NCI-H446 (cell line): ENCODE measurements around the gene TBC1D10B.
A peak's percentile ranks its signal among the peaks of the same experiment; 100 is the strongest.
"Not testable (repeated sequence)": the region's sequence is repeated elsewhere in the genome, so short reads cannot be mapped to it uniquely, and the experiment has no call there.

Experiments used
- DNase-seq, 2 experiments: peaks; one replicate each; lab custom pipeline; 2025; lab: John Stamatoyannopoulos, UW

The TBC1D10B gene

GRCh38 chr16:30355144-30355953, 14.9 kb downstream of the TBC1D10B start, which contains the start of gene CD2BP2:
CD2BP2 (minus strand) TSS chr16:30355308; CDS start chr16:30354681, 627 bp downstream.
- peak; percentile 95 to 98 for DNase-seq

- DNase-seq, result no peak
Observed at GRCh38 chr16:30354423-30355143, 15.7 kb downstream of the TBC1D10B start.

DNA sequence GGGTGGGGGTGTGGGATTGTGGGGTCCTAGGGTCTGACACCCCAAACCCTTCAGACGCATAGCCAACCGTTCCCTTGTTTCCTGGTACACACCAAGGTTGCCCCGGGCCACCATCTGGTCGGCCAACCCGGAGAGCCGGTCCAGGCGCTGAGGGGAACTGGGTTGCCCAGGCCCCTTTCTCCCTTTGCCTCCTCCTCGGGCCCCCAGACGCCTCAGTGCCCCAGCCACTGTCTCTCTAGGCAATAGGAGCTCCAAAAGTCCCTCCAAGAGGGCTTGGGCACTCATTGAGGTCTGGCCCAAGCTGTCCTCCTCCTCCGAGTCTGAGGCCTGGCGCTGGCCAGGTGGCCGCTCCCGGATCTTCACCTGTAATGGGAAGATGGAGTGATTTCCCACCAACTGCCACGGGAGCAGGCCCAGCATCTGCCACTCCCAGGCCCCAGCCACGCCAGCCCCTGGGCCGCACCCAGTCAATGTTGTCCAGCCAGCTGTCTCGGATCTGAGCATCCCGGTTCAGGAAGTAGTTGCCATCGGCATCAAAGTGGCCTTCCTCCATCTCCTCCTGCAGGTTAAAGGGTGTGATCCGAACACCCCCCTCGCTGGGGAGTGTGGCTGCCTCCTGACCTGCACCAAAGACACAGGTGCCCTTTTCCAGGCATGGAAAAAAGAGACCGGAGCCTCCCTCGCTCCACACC, 16.7 kb downstream of the TBC1D10B start:
- DNase-seq, result no peak

GRCh38 chr16:30352488-30353401, 17.5 kb downstream of the TBC1D10B start:
- DNase-seq, result no peak

DNA sequence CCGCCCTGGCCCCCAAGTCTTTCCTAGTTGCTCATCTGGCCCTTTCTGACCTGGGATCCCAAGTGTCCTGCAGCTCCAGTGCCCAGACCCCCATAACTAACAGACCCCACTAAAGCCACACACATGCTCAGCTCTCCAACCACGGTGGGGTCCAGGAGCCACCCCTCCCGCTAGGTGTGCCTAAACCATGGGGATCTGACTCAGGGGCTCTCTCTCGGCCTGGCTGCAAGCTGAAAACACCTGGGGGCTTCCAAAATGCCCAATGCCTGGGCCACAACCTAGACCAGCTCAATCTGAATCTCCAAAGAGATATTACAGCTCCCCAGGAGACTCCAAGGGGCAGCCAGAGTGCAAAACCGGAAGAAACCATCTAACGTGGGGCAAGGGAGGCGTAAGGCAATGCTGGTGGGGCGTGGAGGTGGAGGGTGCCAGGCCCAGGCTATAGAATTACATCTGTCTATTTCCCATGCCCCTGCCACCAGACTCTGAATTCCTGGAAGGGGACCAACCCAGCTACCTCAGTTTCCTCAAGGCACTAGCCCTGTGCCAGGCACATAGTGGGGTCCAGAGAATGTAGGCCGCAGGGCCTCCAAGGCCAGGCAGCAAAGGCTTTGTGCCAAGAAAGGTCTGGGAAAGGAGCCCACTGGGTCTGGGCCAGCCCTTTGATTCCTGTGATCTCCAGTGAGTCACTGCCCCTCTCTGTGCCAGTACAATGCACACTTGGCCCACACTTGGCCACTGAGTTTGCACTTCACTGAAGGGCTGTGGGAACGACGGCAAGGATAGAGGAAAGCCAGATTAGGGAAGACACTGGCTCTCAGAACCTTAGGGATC, 18.5 kb downstream of the TBC1D10B start:
- peak; percentile 75 to 92 for DNase-seq

DNA sequence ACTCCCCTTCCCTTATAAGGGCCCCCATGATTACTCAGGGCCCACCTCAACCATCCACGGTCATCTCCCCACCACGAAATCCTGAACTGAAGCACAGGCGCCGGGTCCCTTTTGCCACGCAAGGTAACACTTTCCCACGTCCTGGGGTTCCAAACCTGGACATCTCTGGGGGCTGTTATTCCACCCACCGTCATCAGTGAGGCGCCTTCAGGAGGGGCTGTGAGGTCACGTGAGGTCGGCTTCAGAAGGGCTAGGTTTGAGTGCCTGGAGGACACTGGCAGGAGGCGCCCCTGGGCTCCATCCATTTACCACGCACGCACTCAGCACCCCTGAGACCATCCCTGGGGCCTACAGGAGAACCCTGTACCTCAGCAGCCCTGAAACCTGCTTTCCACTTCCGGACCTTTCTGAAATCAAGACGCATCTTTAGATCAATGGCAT, 19.3 kb downstream of the TBC1D10B start:
- no peak for DNase-seq

GRCh38 chr16:30350134-30350871, 20.0 kb downstream of the TBC1D10B start:
- DNase-seq, result no peak

GRCh38 chr16:30349675-30350074, 20.6 kb downstream of the TBC1D10B start:
- no peak for DNase-seq

DNA sequence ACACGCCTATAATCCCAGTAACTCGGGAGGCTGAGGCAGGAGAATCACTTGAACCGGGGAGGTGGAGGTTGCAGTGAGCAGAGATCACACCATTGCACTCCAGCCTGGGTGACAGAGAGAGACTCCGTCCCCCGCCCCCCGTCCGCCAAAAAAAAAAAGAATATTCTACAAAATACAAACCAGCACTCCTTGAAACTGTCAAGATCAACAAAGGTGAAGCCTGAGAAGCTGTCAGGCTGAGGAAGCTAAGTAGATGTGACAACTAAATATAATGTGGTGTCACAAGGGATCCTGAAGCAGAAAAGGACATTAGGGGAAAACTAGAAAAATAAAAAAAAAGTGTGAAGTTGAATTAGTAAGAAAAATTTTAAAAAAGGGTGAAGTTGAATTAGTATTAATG, 21.4 kb downstream of the TBC1D10B start:
- DNase-seq, result no peak

DNA sequence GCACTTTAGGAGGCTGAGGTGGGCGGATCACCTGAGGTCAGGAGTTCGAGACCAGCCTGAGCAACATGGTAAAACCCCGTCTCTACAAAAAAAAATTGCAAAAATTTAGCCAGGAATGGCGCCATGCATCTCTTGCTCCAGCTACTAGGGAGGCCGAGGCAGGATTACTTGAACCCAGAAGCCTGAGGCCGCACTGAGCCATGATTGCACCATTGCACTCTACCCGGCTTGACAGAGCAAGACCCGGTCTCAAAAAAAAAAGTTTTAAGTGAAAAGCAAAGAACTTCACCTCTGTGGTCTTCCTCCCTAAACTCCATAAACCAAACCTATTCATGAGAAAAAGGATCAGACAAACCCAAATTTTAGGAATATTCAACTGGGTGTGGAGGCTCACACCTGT, 22.2 kb downstream of the TBC1D10B start:
- no peak for DNase-seq

DNA sequence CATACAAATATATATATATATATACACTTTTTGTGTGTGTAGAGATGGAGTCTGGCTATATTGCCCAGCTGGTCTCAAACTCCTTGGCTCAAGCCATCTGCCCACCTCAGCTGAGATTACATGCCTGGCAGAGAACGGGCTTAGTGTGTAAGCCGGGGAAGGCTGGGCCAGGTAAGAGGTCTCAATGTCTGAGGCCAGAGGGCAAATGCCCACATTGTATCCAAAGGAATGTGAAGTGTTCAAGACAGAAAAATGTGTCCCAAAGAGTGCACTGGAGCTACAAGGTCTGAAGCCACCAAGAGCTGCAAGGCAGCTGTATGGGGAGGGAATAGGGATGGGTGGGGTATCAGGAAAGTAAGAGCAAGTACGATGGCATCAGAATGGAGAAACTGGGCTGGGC, 24.0 kb downstream of the TBC1D10B start:
- DNase-seq, result no peak

- DNase-seq, result not testable (repeated sequence)
Observed at GRCh38 chr16:30343491-30343820, 26.8 kb downstream of the TBC1D10B start.

GRCh38 chr16:30342751-30343490, 27.4 kb downstream of the TBC1D10B start:
- DNase-seq, result no peak

GRCh38 chr16:30341971-30342370, 28.3 kb downstream of the TBC1D10B start:
- DNase-seq, result not testable (repeated sequence)

- DNase-seq, result no peak
Observed at GRCh38 chr16:30340621-30341020, 29.7 kb downstream of the TBC1D10B start.

GRCh38 chr16:30338715-30339114, 31.6 kb downstream of the TBC1D10B start:
- not testable (repeated sequence) for DNase-seq

DNA sequence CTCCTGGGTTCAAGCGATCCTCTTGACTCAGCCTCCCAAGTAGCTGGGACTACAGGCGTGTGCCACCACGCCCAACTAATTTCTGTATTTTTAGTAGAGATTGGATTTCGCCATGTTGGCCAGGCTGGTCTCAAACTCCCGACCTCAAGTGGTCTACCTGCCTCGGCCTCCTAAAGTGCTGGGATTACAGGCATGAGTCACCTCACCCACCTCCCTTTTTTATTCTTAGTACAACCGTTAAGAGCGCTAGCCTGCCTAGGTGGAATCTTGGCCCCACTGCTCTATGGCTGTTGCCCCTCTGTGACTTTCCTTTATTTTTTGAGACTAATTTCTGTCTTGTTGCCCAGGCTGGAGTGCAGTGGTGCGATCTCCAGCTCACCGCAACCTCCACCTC, 32.3 kb downstream of the TBC1D10B start:
- DNase-seq, result not testable (repeated sequence)

- peak in 1 of 2 experiments; percentile 44 for DNase-seq
Observed at GRCh38 chr16:30335598-30336474, 34.5 kb downstream of the TBC1D10B start.
